GM12878 (cell line): Measurements from ENCODE around the gene RPL10. TPM values are rescaled to one million over a fixed set of nuclear protein-coding genes. Genes with fewer than 3 reads are reported as not detected.

ENCODE experiments used
- ATAC-seq: fragments of 200-7000 bp; cut with Tn5 transposase; 3 replicates; pipeline ENCODE4 v1.9.1; 2020; ENCODE audit warnings: mild to moderate bottlenecking, moderate library complexity
- BruUV-seq: library from RNA; stranded (reverse); fragments of 400-500 nt; replicated peaks from 2 replicates; lab custom pipeline; 2021; lab: Mats Ljungman, UMichigan
- CTCF ChIA-PET: fragments of 300-600 bp; sonication (Branson Sonifier 250); formaldehyde crosslinking; extraction: SDS; loops from one replicate; lab custom pipeline; 2021; ENCODE audit warnings: inconsistent platforms; lab: Yijun Ruan, JAX
- POLR2A ChIA-PET: fragments of 350-600 bp; formaldehyde crosslinking; extraction: SDS; loops from one replicate; lab custom pipeline; 2021; ENCODE audit warnings: inconsistent platforms; lab: Charles Lee
- RAD21 ChIA-PET: fragments of 300-600 bp; sonication (Branson Sonifier 250); formaldehyde crosslinking; loops from one replicate; lab custom pipeline; 2023; ENCODE audit warnings: antibody characterized with exemption; ENCODE audit not compliant: unreplicated experiment; lab: Charles Lee
- SMC1A ChIA-PET: fragments of 300-600 bp; sonication (Branson Sonifier 250); formaldehyde crosslinking; loops from one replicate; lab custom pipeline; 2023; ENCODE audit not compliant: unreplicated experiment, uncharacterized antibody; lab: Charles Lee
- DNase-seq: peaks from one replicate; pipeline ENCODE4 v3.0.0-alpha.2; 2011; ENCODE audit warnings: low read depth, low spot score
- FAIRE-seq: peaks from 3 replicates; lab custom pipeline; 2011; peaks lifted over from hg19 to GRCh38; lab: Jason Lieb, UNC
- H2AFZ ChIP-seq: 2 replicates; pipeline ENCODE4 v1.6.0; 2011; ENCODE audit warnings: low read depth, low read length, control low read depth; ENCODE audit not compliant: control insufficient read depth
- H3K27ac ChIP-seq: 2 replicates; pipeline ENCODE4 v1.5.1; 2011; ENCODE audit warnings: control low read depth; ENCODE audit not compliant: control insufficient read depth, insufficient read depth
- H3K27me3 ChIP-seq, 2 experiments: replicated peaks in 1 of 2; 2 replicates each; pipeline versions ENCODE4 v1.6.0 to v1.6.1; 2011; ENCODE audit warnings: low read length in 1 of 2; ENCODE audit not compliant: control insufficient read depth in 2 of 2, insufficient read depth in 2 of 2
- H3K36me3 ChIP-seq, 2 experiments: 2 replicates each; pipeline ENCODE4 v1.5.1; 2011; ENCODE audit warnings: low read length in 1 of 2; ENCODE audit not compliant: control insufficient read depth in 2 of 2, insufficient read depth in 2 of 2
- H3K4me1 ChIP-seq: 2 replicates; pipeline ENCODE4 v1.6.1; 2011; ENCODE audit warnings: mild to moderate bottlenecking, low read length, moderate library complexity, mixed read lengths; ENCODE audit not compliant: control insufficient read depth, insufficient read depth
- H3K4me2 ChIP-seq: 2 replicates; pipeline ENCODE4 v1.6.0; 2011; ENCODE audit warnings: control low read depth; ENCODE audit not compliant: control insufficient read depth, insufficient read depth
- H3K4me3 ChIP-seq: fragments of 200-600 bp; sonication (generic); 2 replicates; pipeline ENCODE4 v1.5.1; 2016
- H3K79me2 ChIP-seq: 2 replicates; pipeline ENCODE4 v1.6.0; 2011; ENCODE audit warnings: low read length; ENCODE audit not compliant: control insufficient read depth, insufficient read depth
- H3K9ac ChIP-seq: 2 replicates; pipeline ENCODE4 v1.8.0; 2011; ENCODE audit warnings: low read length, control low read depth, mixed read lengths; ENCODE audit not compliant: control insufficient read depth, insufficient read depth
- H3K9me3 ChIP-seq: replicated peaks from 3 replicates; pipeline ENCODE4 v1.5.1; 2011; ENCODE audit warnings: mild to moderate bottlenecking, low read length; ENCODE audit not compliant: control insufficient read depth, insufficient read depth
- H4K20me1 ChIP-seq: 2 replicates; pipeline ENCODE4 v1.6.0; 2011; ENCODE audit not compliant: control insufficient read depth, insufficient read depth
- BHLHE40 ChIP-seq, 2 experiments: fragments of 450-650 bp in 1 of 2; IDR thresholded peaks; 2 replicates each; pipeline ENCODE4 v1.6.1; 2011 to 2017; ENCODE audit warnings: low read depth in 2 of 2, borderline replicate concordance in 1 of 2, improper control_type of control experiment in 1 of 2, low read length in 1 of 2, mild to moderate bottlenecking in 1 of 2
- BMI1 ChIP-seq: fragments of 450-650 bp; IDR thresholded peaks from 2 replicates; pipeline ENCODE4 v1.6.1; 2016; ENCODE audit warnings: mild to moderate bottlenecking, moderate library complexity, borderline replicate concordance
- CBX3 ChIP-seq: fragments of 200-600 bp; sonication (generic); IDR thresholded peaks from 2 replicates; pipeline ENCODE4 v1.6.1; 2016; ENCODE audit warnings: low read depth, borderline replicate concordance
- CREM ChIP-seq: IDR thresholded peaks from 2 replicates; pipeline ENCODE4 v1.6.1; 2014; ENCODE audit warnings: antibody characterized with exemption, low read depth
- EZH2 ChIP-seq: IDR thresholded peaks from 2 replicates; pipeline ENCODE4 v1.6.1; 2012; ENCODE audit warnings: low read depth, mild to moderate bottlenecking, control low read depth, inconsistent platforms, low read length, borderline replicate concordance; ENCODE audit not compliant: control insufficient read depth
- MTA2 ChIP-seq: fragments of 450-650 bp; IDR thresholded peaks from 2 replicates; pipeline ENCODE4 v1.6.1; 2016; ENCODE audit warnings: low read depth, mild to moderate bottlenecking, moderate library complexity
- MYB ChIP-seq: fragments of 150-350 bp; IDR thresholded peaks from 2 replicates; pipeline ENCODE4 v1.6.1; 2014; ENCODE audit warnings: mild to moderate bottlenecking, low read depth, low read length, borderline replicate concordance
- POU2F2 ChIP-seq: IDR thresholded peaks from 3 replicates; pipeline ENCODE4 v1.6.1; 2011; ENCODE audit warnings: low read depth, mild to moderate bottlenecking, low read length, borderline replicate concordance
- RBBP5 ChIP-seq: fragments of 200-600 bp; sonication (generic); conservative IDR thresholded peaks from 2 replicates; pipeline ENCODE4 v1.6.1; 2016
- ZNF217 ChIP-seq: fragments of 450-650 bp; IDR thresholded peaks from 2 replicates; pipeline ENCODE4 v1.6.1; 2017; ENCODE audit warnings: antibody characterized with exemption, mild to moderate bottlenecking
- WGBS: methylation state at CpG from one replicate; pipeline ENCODE4 v1.1.6; 2016; ENCODE audit warnings: low lambda C conversion rate; ENCODE audit not compliant: insufficient replicate concordance, insufficient coverage; ENCODE audit errors: missing lambda C conversion rate; 5-methylcytosine and 5-hydroxymethylcytosine counted together
- in situ Hi-C: fragments of 300-500 bp; cut with MboI; formaldehyde crosslinking; loops from 9 replicates; pipeline ENCODE4 v1.14.3; 2018; ENCODE audit warnings: mixed read lengths
- intact Hi-C: fragments of 100-400 bp; cut with micrococcal nuclease; formaldehyde crosslinking; loops from one replicate; pipeline ENCODE4 v1.14.2; 2022; ENCODE audit not compliant: unreplicated experiment
- polyA plus RNA-seq, 11 experiments: library from polyadenylated mRNA; depleted of rRNA in 4 of 11; unstranded in 6 of 11; stranded (reverse) in 5 of 11; fragments of >200 nt; fragmentation: Nextera tagmentation in 4 of 11; fragmentation: Illumina TruSeq in 1 of 11; extraction: Ambion mirVana in 4 of 11; extraction: Trizol in 1 of 11; gene quantifications; 1 replicate in 1 of 11; 2 replicates in 10 of 11; pipeline versions ENCODE4 v1.2.1 to v1.2.3, GENCODE V29; 2011 to 2016; ENCODE audit warnings: inconsistent platforms in 2 of 11, missing spikeins in 2 of 11, low read depth in 1 of 11
- total RNA-seq, 4 experiments: library from RNA; depleted of rRNA in 3 of 4; stranded (reverse); fragments of >200 nt in 3 of 4; fragmentation: Illumina TruSeq in 1 of 4; extraction: Trizol in 1 of 4; gene quantifications; 2 replicates each; pipeline versions ENCODE4 v1.2.1 to v1.2.3, GENCODE V29; 2013 to 2021
- TF ChIP-seq, protein P1 (sequence below): fragments of 450-650 bp; IDR thresholded peaks from 2 replicates; pipeline ENCODE4 v1.6.1; 2016; ENCODE audit warnings: mild to moderate bottlenecking

RPL10 gene
- total and polyA plus RNA-seq, 10 of the 15 experiments (the other 5 are each of a cell fraction or from before 2014, with no cell fraction given) = 1,938 to 7,222 (median 4,494) TPM

DNA sequence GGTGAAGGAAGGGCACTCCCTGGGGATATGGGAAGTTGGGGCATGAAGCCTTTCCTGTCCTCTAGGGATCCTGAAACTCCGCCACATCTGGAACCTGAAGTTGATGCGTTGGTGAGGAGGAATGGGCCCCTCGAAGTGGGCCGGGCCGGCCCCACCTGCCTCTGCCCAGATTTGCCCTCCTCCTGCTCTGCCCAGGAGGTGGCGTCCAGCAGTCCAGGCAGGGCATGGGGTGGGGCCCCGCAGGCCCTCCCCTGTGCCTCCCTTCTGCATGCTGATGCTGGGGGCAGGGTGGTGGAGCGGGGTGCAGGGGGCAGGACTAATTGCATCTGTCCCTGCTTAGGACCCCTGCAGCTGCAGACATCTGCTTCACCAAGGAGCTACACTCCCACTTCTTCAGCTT, 15.0 kb downstream of the RPL10 start:
- Histone ChIP-seq H3K36me3 (no peaks in the 10 kb centered on the region), H3K27me3 (no peaks in the 10 kb centered on the region), H4K20me1 (no peaks in the 10 kb centered on the region), H3K4me2 (0 out of 2 replicates have a peak overlapping the region, but pooled peaks have one; percentile 77), H3K4me1 (no peaks in the 10 kb centered on the region), H3K27ac (peak overlapping the region; percentile 86; the same call in 1 of the 2 replicates), H3K9me3 (no peaks in the 10 kb centered on the region; the same call in 2 of the 3 replicates), H3K9ac (no peak overlapping the region), H2AFZ (no peak overlapping the region), H3K4me3 (no peak overlapping the region), H3K79me2 (peaks cover 7% of the 10 kb centered on the region)
- WGBS = 45% methylated on average over 8 of the region's 8 CpGs
- POLR2A ChIA-PET = interaction anchor here (3.5 to 4.6 kb wide), 2 partner anchors 13 to 15 kb away, joined by 22 to 32 read pairs; partner anchors contain the start of gene ATP6AP1
- no peak for ATAC-seq
- no peak for FAIRE-seq
- BruUV-seq = TSS peak; percentile 48
- RAD21 ChIA-PET = interaction anchor here (1.6 to 2.1 kb wide), 3 partner anchors 14 to 78 kb away, joined by 5 to 9 read pairs (median 5); partner anchors contain the start of gene SLC10A3
- intact Hi-C loops (no loop called here), in situ Hi-C loops (no loop called here)
- CTCF ChIA-PET = interaction anchor here (0.9 kb wide), 2 partner anchors 8 to 40 kb away, joined by 3 to 4 read pairs; no protein-coding TSS in a partner anchor
- TF ChIP-seq MTA2 (no peak), BMI1 (no peak), RBBP5 (no peak), ZNF217 (no peak), CREM (no peak), BHLHE40 (IDR thresholded peaks at IDR 0.05; ENCODE audit: borderline replicate concordance in 1 of 2, low read depth in 2 of 2, low read length in 1 of 2) (no peak), CBX3 (no peak), EZH2 (no peak), POU2F2 (no peak), MYB (no peak)
- TF ChIP-seq, protein P1, sequence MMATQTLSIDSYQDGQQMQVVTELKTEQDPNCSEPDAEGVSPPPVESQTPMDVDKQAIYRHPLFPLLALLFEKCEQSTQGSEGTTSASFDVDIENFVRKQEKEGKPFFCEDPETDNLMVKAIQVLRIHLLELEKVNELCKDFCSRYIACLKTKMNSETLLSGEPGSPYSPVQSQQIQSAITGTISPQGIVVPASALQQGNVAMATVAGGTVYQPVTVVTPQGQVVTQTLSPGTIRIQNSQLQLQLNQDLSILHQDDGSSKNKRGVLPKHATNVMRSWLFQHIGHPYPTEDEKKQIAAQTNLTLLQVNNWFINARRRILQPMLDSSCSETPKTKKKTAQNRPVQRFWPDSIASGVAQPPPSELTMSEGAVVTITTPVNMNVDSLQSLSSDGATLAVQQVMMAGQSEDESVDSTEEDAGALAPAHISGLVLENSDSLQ = no peak
- SMC1A ChIA-PET = no interaction called here
- no peak for DNase-seq
